Fibroblast of peridontal ligament (primary cell): ENCODE data around the gene ETV6.

Experiments
- DNase-seq: peaks from one replicate; pipeline ENCODE4 v3.0.0-alpha.2; 2010; ENCODE audit errors: extremely low read depth

The ETV6 gene

DNA sequence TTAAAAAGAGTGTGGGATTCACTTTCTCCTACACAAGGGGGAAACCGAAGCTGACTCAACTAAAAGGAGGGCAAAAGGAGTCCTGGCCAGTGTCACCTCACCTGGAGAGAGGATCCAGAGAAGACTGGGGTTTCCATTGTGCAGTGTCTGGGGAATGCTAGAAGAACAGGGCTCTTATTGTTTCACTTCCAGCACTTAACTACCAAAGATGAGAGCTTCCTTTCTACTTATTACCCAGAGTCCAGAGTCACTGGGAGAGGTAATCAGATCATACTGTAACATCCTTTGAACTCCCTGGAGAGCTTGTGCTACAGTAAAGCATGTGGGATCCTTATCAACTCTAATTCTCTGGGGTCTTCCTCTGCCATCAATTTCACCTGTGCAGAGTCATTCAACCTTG lies 272.9 kb downstream of the ETV6 start:
- no peak for DNase-seq

DNA sequence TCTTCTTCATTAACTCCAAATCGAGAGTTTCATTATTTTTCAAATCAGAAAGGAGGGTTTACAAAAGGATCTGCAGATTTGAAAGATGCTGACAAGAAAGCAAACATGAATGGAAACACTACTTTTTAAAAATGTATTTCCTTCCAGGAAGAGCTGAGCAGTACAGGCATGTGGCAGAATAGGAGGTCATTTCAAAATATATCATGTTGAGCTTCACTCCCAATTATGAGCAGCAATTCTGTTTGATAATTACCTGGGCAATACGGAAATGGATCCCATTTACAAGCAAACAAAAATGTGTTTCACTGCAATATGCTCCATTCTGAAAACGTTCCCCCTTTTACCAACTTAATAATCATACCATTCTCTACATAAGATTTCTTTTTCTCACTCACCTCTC lies 273.6 kb downstream of the ETV6 start:
- DNase-seq, result no peak

DNA sequence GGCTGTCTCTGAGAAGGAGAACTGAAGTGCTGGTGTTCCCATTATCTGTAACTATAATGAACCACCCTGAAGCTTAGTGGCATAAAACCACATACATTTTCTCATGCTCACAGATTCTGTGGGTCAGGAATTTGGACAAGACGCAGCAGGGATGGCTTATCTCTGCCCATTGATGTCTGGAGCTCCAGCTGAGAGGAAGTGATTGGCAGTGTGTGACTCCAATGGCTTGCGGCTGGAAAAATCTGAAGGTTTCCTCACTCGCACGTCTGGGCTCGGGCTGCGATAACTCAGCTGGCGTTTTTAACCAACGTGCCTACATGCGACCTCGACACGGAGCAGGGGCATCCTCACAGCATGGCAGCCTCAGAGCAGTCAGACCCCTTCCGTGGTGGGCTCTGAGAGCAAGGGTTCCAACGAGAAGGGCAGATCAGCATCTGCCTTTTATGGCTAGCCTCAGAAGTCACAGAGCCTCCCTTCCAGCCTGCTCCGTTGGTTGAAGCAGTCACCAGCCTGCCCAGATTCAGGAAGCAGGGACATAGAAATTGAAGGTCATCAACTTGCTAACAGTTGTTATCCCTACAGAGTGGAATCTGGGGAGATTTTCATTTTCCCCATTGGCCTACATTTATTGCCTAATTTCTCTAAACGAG lies 277.9 kb downstream of the ETV6 start:
- DNase-seq, result no peak

DNA sequence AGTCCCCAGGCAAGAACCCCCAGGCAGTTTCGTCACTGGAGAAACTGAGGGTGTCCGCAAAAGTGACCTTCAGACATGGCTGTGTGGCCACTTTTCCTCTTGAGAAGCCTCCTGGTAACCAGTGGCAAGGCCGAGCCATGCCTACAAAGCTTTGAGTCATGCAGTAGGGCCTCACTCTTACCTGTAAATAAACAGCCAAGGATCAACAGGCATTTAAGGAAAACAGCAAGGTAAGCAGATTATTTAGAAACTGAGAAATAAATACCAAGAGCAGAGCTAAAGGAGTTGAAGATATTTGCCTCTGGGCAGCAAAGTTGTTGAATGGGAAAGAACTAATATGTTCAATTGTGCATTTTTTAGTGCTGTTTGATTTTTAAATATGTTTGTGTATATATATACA lies 280.2 kb downstream of the ETV6 start:
- DNase-seq, result no peak

DNA sequence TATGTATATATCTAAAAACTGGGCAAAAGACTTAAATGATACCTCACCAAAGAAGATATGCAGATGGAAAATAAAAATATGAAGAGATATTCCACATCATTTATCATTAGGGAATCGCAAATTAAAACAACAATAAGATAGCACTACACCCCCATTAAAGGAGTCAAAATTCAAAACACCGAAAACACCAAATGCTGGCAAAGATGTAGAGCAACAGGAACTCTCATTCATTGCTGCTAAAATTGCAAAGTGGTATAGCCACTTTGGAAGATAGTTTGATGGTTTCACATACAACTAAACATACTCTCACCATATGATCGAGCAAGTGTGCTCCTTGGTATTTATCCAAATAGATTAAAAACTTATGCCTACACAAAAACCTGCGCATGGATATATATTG lies 289.7 kb downstream of the ETV6 start:
- DNase-seq, result no peak

DNA sequence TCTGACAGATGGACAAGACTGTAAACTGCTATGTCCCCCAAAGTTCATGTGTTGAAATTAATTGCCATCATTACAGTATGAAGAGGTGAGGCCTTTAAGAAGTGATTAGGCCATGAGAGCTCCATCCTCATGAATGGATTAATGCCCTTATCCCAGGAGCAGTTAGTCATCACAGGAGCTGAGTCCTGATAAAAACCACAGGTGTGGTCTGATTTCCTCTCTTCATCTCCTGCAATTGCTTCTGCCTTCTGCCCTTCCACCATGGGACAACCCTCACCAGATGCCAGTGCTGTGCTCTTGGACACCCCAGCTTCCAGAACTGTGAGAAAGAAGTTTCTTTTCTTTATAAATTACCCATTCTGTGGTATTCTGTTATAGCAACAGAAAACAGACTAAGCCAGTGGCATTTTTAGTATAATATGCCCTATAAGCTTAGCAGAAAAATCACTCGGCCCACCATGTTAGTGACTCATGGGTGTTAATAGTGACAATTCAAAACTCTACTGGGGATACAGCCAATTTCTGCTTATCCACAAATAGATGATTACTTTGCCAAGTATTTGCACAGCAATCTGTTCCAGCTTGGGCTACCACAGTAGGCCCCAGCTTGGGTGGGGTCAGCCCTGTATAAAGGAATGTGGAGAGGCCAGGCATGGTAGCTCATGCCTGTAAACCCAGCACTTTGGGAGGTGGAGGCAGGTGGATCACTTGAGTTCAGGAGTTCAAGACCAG lies 292.3 kb downstream of the ETV6 start:
- DNase-seq, result peak; percentile 87

DNA sequence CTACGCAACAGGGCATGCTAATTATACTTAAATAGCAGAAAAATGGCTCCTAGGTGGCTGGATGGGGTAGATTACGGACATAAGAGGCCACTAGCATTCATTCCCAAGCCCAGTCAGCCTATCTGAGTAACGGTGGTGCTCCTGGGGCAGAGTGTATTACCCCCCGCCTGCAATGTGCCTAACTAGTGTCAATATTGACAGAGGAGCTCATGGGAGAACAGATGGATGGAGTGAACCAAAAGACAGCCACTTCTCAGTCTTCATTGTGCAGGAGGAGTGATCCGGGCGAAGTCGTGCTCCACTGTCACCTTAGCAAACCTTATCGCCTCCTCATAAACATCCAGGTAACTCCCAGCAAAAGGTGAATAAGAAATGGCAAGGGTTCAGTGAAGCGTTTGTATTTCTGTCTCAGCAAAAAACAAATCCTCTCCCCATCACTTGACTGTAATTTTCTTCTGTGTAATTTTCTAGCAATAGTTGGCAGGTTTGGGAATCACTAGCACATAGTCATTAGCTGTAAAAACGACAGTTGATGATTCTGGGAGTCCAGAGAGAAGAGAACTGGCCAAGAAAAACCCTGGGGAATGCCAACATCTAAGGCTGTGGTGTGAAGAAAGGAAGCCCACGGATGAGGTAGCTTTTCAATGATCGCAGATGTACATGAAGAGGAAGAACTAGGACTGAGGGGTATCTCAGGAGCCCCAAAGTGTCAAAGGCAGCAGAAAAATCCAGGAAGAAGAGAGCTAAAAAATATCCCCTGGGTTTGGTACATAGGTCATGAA lies 294.6 kb downstream of the ETV6 start:
- DNase-seq, result no peak
